Placental epithelial cell (primary cell): ENCODE data around the gene PRMT9. TPM values are rescaled to one million over a fixed set of nuclear protein-coding genes. Genes with fewer than 3 reads are reported as not detected.

Experiments used
- total RNA-seq: library from RNA; depleted of rRNA; stranded (reverse); fragments of >200 nt; gene quantifications from 2 replicates; pipeline ENCODE4 v1.2.3, GENCODE V29; 2012

The PRMT9 gene
- 8.2 and 9.0 TPM in 2 replicates for total RNA-seq

GRCh38 chr4:147683717-147684700 is at the start of gene PRMT9:
PRMT9 (minus strand) TSS chr4:147684163; CDS start chr4:147683987, 176 bp downstream.

GRCh38 chr4:147731580-147732517 is 47.9 kb upstream of the PRMT9 start, which contains the start of gene ARHGAP10:
ARHGAP10 (plus strand) TSS chr4:147732088; CDS start chr4:147732302, 214 bp downstream.

DNA sequence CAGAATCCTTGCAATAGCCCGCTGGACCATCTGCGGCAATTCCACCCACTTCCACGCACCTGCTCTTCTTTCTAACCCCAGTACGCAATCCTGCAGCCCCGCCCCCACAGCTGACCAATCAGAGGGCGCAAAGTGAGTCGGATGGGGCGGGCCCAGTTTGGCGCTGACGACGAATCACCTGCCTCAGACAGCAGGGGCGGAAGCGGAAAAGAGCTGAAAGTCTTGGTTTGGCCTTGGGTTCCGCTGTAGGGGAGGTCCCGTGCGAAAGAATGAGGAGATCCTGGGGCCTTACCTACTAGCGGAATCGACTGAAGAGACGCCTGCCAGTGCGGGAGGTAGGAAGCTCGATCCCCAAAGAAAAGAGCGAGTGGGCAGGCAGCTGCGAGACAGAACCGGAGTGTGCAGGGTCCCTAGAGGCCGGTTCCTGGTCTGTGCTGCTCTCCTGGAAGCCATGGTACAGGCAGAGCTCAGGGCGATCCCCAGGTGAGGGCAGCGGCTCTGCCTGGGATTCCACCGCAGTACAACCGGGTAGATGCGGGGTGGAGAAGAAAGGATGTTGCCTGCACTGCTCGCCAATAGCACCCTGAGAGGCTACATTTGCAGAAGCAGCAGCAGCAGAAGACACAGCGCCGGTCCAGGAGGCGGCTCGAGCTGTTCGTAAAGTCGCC is 66.7 kb downstream of the PRMT9 start, which contains the start of gene TMEM184C:
Gene TMEM184C, plus strand, starts transcription at position 225 of the 668 bp plus-strand sequence. CDS start 560 bp downstream, outside the sequence.

Other genes starting within 250 kb of the PRMT9 start
- not detected in 2 replicates for gene EDNRA, start 203.1 kb downstream of the PRMT9 start, total RNA-seq
- gene TMEM184C, start 66.8 kb downstream of the PRMT9 start, total RNA-seq: 33.0 and 64.3 TPM in 2 replicates
- 59.3 and 60.9 TPM in 2 replicates for gene ARHGAP10, start 47.9 kb upstream of the PRMT9 start, total RNA-seq